Thyroid gland (tissue), 4 donors: Measurements from ENCODE around the gene CHST9. TPM values are rescaled to one million over a fixed set of nuclear protein-coding genes. Genes with fewer than 3 reads are reported as not detected.
A peak's percentile ranks its signal among the peaks of the same experiment; 100 is the strongest.
"Not testable (repeated sequence)": the region's sequence is repeated elsewhere in the genome, so short reads cannot be mapped to it uniquely, and the experiment has no call there.

Experiments
- DNase-seq, 2 donors: peaks; one replicate each; pipeline ENCODE4 v3.0.0-alpha.2; 2019
- H3K27ac ChIP-seq, 3 donors: fragments of 200-600 bp; sonication (generic); 1 replicate in 2 of 3; 2 replicates in 1 of 3; pipeline ENCODE4 v1.5.1; 2016 to 2019; ENCODE audit warnings: mild to moderate bottlenecking in 1 of 3, moderate library complexity in 1 of 3
- H3K27me3 ChIP-seq: fragments of 200-600 bp; sonication (generic); one replicate; pipeline ENCODE4 v1.5.1; 2019
- H3K36me3 ChIP-seq, 2 donors: fragments of 200-600 bp; sonication (generic); one replicate each; pipeline ENCODE4 v1.5.1; 2016 to 2019
- H3K4me1 ChIP-seq, 2 donors: fragments of 200-600 bp; sonication (generic); one replicate each; pipeline ENCODE4 v1.5.1; 2017 to 2019
- H3K4me3 ChIP-seq, 3 donors: fragments of 200-600 bp; sonication (generic); replicated peaks in 1 of 3; 1 replicate in 2 of 3; 2 replicates in 1 of 3; pipeline ENCODE4 v1.5.1; 2016; ENCODE audit warnings: mild to moderate bottlenecking in 1 of 3
- H3K9me3 ChIP-seq: fragments of 200-600 bp; sonication (generic); one replicate; pipeline ENCODE4 v1.5.1; 2017
- POLR2A ChIP-seq, 2 donors: fragments of 450-650 bp; IDR thresholded peaks; one replicate each; pipeline ENCODE4 v1.6.1; 2017; ENCODE audit warnings: antibody characterized with exemption in 2 of 2, mild to moderate bottlenecking in 2 of 2, moderate library complexity in 1 of 2
- WGBS, 2 donors: methylation state at CpG; one replicate each; pipeline ENCODE4 v1.1.5; 2017; 5-methylcytosine and 5-hydroxymethylcytosine counted together
- intact Hi-C: fragments of 100-400 bp; cut with DNase I; formaldehyde crosslinking; loops from one replicate; pipeline ENCODE4 v1.15.1; 2023
- total RNA-seq, 4 donors: library from RNA; depleted of rRNA; stranded (reverse); fragments of >200 nt; gene quantifications; one replicate each; pipeline ENCODE4 v1.2.3, GENCODE V29; 2016
- TF ChIP-seq, protein P1 (sequence below), 6 experiments: fragments of 200-600 bp in 3 of 6; fragments of 450-650 bp in 3 of 6; sonication (generic) in 3 of 6; IDR thresholded peaks; one replicate each; pipeline ENCODE4 v1.5.1; 2016 to 2019; ENCODE audit warnings: antibody characterized with exemption in 6 of 6, mild to moderate bottlenecking in 2 of 6, inconsistent platforms in 1 of 6, moderate library complexity in 1 of 6

The CHST9 gene
- total RNA-seq, 4 donors from 2014 or later, result under 0.01 to 0.13 (median 0.05) TPM; not detected in 1

DNA sequence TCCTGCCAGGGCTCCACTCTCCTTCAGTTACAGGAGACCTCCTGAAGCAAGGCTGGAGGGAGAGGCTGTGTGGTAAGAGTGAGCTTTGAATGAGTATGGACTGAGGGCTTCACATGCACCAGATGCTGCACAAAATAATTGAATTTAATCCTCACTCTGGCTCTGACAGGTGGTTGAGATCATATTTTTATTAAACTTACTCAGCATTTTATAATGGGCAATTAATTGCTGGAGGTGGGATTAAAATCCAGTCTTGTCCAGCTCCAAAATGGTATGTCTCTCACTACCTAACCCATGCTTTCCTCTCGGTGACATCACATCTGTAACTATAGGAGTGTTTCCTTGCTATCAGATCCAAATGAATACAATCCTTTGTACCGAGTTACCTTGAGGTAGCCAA is 253.4 kb downstream of the CHST9 start:
- H3K36me3 ChIP-seq, result no peaks in the 10 kb centered on the region
- TF ChIP-seq, protein P1, sequence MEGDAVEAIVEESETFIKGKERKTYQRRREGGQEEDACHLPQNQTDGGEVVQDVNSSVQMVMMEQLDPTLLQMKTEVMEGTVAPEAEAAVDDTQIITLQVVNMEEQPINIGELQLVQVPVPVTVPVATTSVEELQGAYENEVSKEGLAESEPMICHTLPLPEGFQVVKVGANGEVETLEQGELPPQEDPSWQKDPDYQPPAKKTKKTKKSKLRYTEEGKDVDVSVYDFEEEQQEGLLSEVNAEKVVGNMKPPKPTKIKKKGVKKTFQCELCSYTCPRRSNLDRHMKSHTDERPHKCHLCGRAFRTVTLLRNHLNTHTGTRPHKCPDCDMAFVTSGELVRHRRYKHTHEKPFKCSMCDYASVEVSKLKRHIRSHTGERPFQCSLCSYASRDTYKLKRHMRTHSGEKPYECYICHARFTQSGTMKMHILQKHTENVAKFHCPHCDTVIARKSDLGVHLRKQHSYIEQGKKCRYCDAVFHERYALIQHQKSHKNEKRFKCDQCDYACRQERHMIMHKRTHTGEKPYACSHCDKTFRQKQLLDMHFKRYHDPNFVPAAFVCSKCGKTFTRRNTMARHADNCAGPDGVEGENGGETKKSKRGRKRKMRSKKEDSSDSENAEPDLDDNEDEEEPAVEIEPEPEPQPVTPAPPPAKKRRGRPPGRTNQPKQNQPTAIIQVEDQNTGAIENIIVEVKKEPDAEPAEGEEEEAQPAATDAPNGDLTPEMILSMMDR (IDR thresholded peaks at IDR 0.05), result no peak
- TF ChIP-seq POLR2A (IDR thresholded peaks at IDR 0.05), result no peak
- no peak for DNase-seq
- intact Hi-C loops, result no loop called here
- WGBS, 2 donors, result 94 to 98% methylated on average over 2 of the region's 2 CpGs
- H3K4me1 ChIP-seq, result peaks cover 11 to 23% of the 10 kb centered on the region in 2 donors
- H3K27me3 ChIP-seq, result no peaks in the 10 kb centered on the region
- no peak overlapping the region for H3K27ac ChIP-seq
- no peak overlapping the region for H3K4me3 ChIP-seq
- no peaks in the 10 kb centered on the region for H3K9me3 ChIP-seq

DNA sequence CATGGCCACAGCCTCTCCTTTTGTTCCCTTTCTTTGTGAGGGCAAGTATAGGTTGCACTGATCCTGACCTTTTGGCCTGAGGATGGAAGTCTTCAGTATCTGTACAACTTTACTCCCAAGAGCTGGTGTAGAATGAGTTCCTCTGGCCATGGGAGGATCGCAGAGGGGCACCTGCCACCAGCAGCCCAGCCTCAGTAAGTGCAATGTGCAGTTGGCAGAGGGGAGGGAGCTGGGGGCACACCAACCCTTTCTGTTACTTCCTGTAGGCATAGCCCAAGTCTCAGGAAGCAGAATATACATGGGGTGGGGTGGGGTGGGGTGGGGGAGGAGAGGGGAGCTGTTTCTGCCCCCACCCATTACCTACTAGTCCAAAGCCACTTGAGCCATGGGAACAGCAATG is 254.5 kb downstream of the CHST9 start:
- Histone ChIP-seq H3K27me3 (no peaks in the 10 kb centered on the region), H3K9me3 (no peaks in the 10 kb centered on the region), H3K4me1 (peaks cover 17 to 32% of the 10 kb centered on the region in 2 donors), H3K27ac (no peak overlapping the region), H3K36me3 (no peaks in the 10 kb centered on the region), H3K4me3 (no peak overlapping the region)
- WGBS, 2 donors, result 82 to 83% methylated on average over 1 of the region's 1 CpG
- TF ChIP-seq, protein P1 (IDR thresholded peaks at IDR 0.05), result no peak
- TF ChIP-seq POLR2A (IDR thresholded peaks at IDR 0.05), result no peak
- intact Hi-C loops, result no loop called here
- DNase-seq, result no peak

- Histone ChIP-seq H3K27me3 (no peaks in the 10 kb centered on the region), H3K4me3 (no peak overlapping the region), H3K4me1 (peaks cover 17 to 32% of the 10 kb centered on the region in 2 donors), H3K27ac (peak overlapping the region in 1 of 3 donors; percentile 58), H3K36me3 (no peaks in the 10 kb centered on the region), H3K9me3 (no peaks in the 10 kb centered on the region)
- DNase-seq, result peak; percentile 54 to 66
- intact Hi-C loops, result no loop called here
- WGBS, 2 donors, result 37 to 39% methylated on average over 3 of the region's 3 CpGs
- TF ChIP-seq, protein P1 (IDR thresholded peaks at IDR 0.05), result no peak
- no peak for TF ChIP-seq POLR2A (IDR thresholded peaks at IDR 0.05)
Observed at GRCh38 chr18:26928670-26929313, 256.3 kb downstream of the CHST9 start.

GRCh38 chr18:26927822-26928221 is 257.3 kb downstream of the CHST9 start:
- H3K4me3 ChIP-seq, H3K9me3 ChIP-seq, H3K36me3 ChIP-seq, intact Hi-C loops, H3K27me3 ChIP-seq: not testable (repeated sequence)
- peaks cover 17 to 32% of the 10 kb centered on the region in 2 donors for H3K4me1 ChIP-seq
- peak; percentile 33 to 43 for DNase-seq
- 16 to 46% methylated on average over 8 of the region's 8 CpGs for WGBS, 2 donors
- peak overlapping the region; percentile 20 to 66 (median 58) for H3K27ac ChIP-seq

- Histone ChIP-seq H3K27ac (no peak overlapping the region), H3K36me3 (no peaks in the 10 kb centered on the region), H3K9me3 (no peaks in the 10 kb centered on the region), H3K4me3 (no peak overlapping the region), H3K4me1 (peaks cover 17 to 34% of the 10 kb centered on the region in 2 donors), H3K27me3 (no peaks in the 10 kb centered on the region)
- intact Hi-C loops, result no loop called here
- no peak for DNase-seq
- WGBS, 2 donors, result 86 to 94% methylated on average over 1 of the region's 1 CpG
- TF ChIP-seq POLR2A (IDR thresholded peaks at IDR 0.05), result no peak
- TF ChIP-seq, protein P1 (IDR thresholded peaks at IDR 0.05), result no peak
Observed at GRCh38 chr18:26926066-26926675, 258.9 kb downstream of the CHST9 start.
